SK-N-MC (cell line): ENCODE measurements around the gene PDE7B.

Experiments
- EZH2 ChIP-seq: fragments of 200-600 bp; sonication (generic); IDR thresholded peaks from one replicate; pipeline ENCODE4 v1.6.1; 2017; ENCODE audit warnings: antibody characterized with exemption
- FOXP2 ChIP-seq: optimal IDR thresholded peaks from 2 replicates; pipeline ENCODE3; 2011; ENCODE audit warnings: mild to moderate bottlenecking, moderate library complexity; ENCODE audit not compliant: insufficient read depth; ENCODE audit errors: extremely low read length, control extremely low read depth
- POLR2AphosphoS5 ChIP-seq: IDR thresholded peaks from 2 replicates; pipeline ENCODE4 v1.6.1; 2012; ENCODE audit warnings: mild to moderate bottlenecking, low read depth, low read length, borderline replicate concordance

- TF ChIP-seq POLR2AphosphoS5: no peak
- TF ChIP-seq EZH2: no peak
- TF ChIP-seq FOXP2: no peak
These were observed 1.7 kb downstream of the PDE7B start for GRCh38 chr6:135853227-135853626.
